GM12872 (cell line): Measurements from ENCODE around the gene ANGPTL2.

Experiments
- CTCF ChIP-seq: IDR thresholded peaks from 3 replicates; pipeline ENCODE4 v1.5.1; 2011; ENCODE audit warnings: low read depth, mild to moderate bottlenecking, low read length, moderate library complexity; ENCODE audit not compliant: insufficient read depth

The ANGPTL2 gene

GRCh38 chr9:127078988-127079387 is 43.4 kb downstream of the ANGPTL2 start:
- TF ChIP-seq CTCF: no peak

- no peak for TF ChIP-seq CTCF
Observed at GRCh38 chr9:127078336-127078735, 44.1 kb downstream of the ANGPTL2 start.

GRCh38 chr9:127077644-127077946 is 44.8 kb downstream of the ANGPTL2 start:
- TF ChIP-seq CTCF: no peak

GRCh38 chr9:127076860-127077643 is 45.4 kb downstream of the ANGPTL2 start:
- no peak for TF ChIP-seq CTCF

DNA sequence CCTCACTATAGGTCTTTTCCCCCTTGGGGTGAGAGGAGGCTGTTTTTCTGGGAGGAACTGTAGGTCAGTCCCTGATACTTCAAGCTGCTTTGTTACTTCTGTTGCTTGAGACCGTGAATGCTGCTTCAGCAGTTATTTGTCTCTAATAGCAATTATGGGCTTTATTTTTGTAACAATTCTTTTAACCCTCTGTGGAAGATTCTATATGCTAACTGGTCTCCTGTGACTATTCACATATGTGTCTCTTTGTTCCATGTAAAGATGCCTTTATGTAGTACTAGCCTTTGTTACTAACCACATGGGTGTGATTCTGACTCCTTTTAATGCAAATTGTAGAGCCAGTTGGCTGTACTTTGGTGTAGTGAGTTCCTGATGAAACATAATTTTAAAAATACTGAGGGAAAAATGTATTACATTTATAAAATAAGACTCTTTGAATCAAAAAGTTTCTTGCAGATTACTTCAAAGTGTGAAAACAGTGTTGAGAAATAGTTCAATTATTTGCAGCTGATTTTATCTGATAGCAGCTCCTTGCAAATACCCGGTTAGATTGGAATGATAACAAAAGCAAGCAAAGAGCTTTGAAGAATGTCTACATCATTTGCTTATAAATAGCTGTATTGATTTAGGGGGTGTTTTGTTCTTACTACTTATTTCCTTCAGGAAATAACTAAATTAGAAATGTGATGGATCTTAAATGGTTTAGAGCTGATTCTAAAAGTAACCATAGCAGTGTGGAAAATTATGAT is 46.6 kb downstream of the ANGPTL2 start:
- TF ChIP-seq CTCF: no peak

DNA sequence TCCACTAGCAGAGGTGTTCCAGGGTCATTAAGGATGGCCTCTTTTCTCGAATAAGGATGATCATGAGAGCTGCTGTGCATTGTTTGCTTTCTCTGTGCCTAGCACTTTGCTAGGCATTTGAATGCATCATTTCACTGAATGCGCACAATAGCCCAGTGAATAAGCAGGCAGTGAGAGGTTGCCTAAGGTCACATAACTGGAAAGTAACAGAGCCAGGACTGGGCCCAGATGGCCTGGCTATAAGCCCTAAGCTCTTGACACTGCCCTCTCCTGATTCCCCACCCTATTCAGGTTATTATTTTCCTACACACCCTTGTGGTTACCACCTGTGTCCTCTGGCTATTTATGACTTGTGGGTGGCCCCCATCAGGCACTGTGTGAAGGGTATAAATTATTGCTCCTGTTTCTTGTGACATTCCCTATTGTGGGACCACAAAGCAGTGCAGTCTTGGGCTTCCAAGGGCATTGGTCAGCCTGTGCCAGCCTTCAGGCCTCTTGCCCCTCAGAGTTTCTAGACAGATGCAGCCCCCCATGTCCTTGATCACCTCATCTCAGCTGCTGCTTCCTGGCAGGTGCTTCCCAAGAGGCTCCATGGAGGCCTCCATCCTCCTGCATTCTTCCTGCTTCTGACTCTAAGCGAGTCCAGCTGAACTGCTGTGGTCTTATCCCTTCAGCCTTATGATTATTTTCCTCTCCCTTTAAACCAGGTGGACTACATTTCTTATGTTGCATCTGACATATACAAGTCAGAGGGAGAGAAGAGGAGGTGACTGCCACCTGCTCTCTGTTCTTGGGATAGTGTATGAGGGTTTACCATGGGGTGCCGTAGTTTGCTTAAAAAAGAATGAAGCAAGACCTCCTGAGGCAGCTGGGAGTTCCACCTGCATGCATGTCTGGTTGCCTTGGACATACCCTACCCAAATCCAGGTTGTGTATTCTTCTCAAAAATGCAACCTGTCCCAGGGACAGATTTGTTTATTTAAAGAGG is 47.6 kb downstream of the ANGPTL2 start:
- no peak for TF ChIP-seq CTCF
